Endothelial cell of umbilical vein (primary cell): ENCODE results near the gene CNTNAP1. TPM values are rescaled to one million over a fixed set of nuclear protein-coding genes. Genes with fewer than 3 reads are reported as not detected.
A peak's percentile ranks its signal among the peaks of the same experiment; 100 is the strongest.

Experiments
- BruUV-seq: library from RNA; stranded (reverse); fragments of 400-500 nt; replicated peaks from 2 replicates; lab custom pipeline; 2021; lab: Mats Ljungman, UMichigan
- CTCF ChIA-PET: fragments of 300-600, 350-600 bp; sonication (Branson Sonifier 250); formaldehyde crosslinking; loops from one replicate; lab custom pipeline; 2021; ENCODE audit warnings: antibody characterized with exemption, inconsistent platforms; lab: Charles Lee
- POLR2A ChIA-PET: fragments of 300-600, 350-600 bp; sonication (Branson Sonifier 250); formaldehyde crosslinking; loops from one replicate; lab custom pipeline; 2021; ENCODE audit warnings: antibody characterized with exemption, inconsistent platforms; lab: Charles Lee
- DNase-seq: peaks from one replicate; pipeline ENCODE4 v3.0.0-alpha.2; 2011; ENCODE audit warnings: low read depth, low spot score
- FAIRE-seq: peaks from 2 replicates; lab custom pipeline; 2011; peaks lifted over from hg19 to GRCh38; lab: Jason Lieb, UNC
- H2AFZ ChIP-seq: 2 replicates; pipeline ENCODE4 v1.6.0; 2012; ENCODE audit warnings: low read depth, low read length, control low read depth, inconsistent platforms
- H3K27ac ChIP-seq: 2 replicates; pipeline ENCODE4 v1.5.1; 2011; ENCODE audit warnings: low read depth, mild to moderate bottlenecking, control low read depth, low read length, moderate library complexity; ENCODE audit not compliant: insufficient read depth
- H3K27me3 ChIP-seq, 2 experiments: 2 replicates each; pipeline versions ENCODE4 v1.6.0 to v1.6.1; 2011; ENCODE audit warnings: low read length in 2 of 2, mixed read lengths in 1 of 2; ENCODE audit not compliant: control insufficient read depth in 2 of 2, insufficient read depth in 2 of 2
- H3K36me3 ChIP-seq, 2 experiments: 2 replicates in 1 of 2; 3 replicates in 1 of 2; pipeline ENCODE4 v1.5.1; 2011; ENCODE audit warnings: low read length in 2 of 2, mild to moderate bottlenecking in 1 of 2, moderate library complexity in 1 of 2; ENCODE audit not compliant: control insufficient read depth in 2 of 2, insufficient read depth in 2 of 2; ENCODE audit errors: extremely low read depth in 1 of 2
- H3K4me1 ChIP-seq: 3 replicates; pipeline ENCODE4 v1.5.1; 2011; ENCODE audit warnings: mild to moderate bottlenecking, low read length; ENCODE audit not compliant: control insufficient read depth, insufficient read depth; ENCODE audit errors: extremely low read depth
- H3K4me2 ChIP-seq: 2 replicates; pipeline ENCODE4 v1.6.1; 2011; ENCODE audit warnings: low read length, control low read depth, mixed read lengths; ENCODE audit not compliant: insufficient read depth
- H3K4me3 ChIP-seq, 3 experiments: fragments of 200-600 bp in 1 of 3; sonication (generic), shearing (Covaris generic) in 1 of 3; replicated peaks in 1 of 3; 2 replicates each; pipeline ENCODE4 v1.5.1; 2011 to 2016; ENCODE audit warnings: control low read depth in 3 of 3, low read length in 3 of 3, mild to moderate bottlenecking in 2 of 3, inconsistent platforms in 1 of 3, low read depth in 1 of 3, moderate library complexity in 1 of 3; ENCODE audit not compliant: insufficient read depth in 1 of 3
- H3K79me2 ChIP-seq: 2 replicates; pipeline ENCODE4 v1.6.0; 2012; ENCODE audit warnings: low read length, inconsistent platforms; ENCODE audit not compliant: control insufficient read depth, insufficient read depth
- H3K9ac ChIP-seq: replicated peaks from 2 replicates; pipeline ENCODE3; 2011; ENCODE audit warnings: low read length, control low read depth; ENCODE audit not compliant: insufficient read depth; ENCODE audit errors: extremely low read depth
- H3K9me1 ChIP-seq: replicated peaks from 3 replicates; pipeline ENCODE4 v1.6.0; 2011; ENCODE audit warnings: mild to moderate bottlenecking, low read length; ENCODE audit not compliant: control insufficient read depth, insufficient read depth; ENCODE audit errors: extremely low read depth
- H3K9me3 ChIP-seq: replicated peaks from 2 replicates; pipeline ENCODE4 v1.5.1; 2012; ENCODE audit warnings: low read length, inconsistent platforms; ENCODE audit not compliant: control insufficient read depth, insufficient read depth
- H4K20me1 ChIP-seq: replicated peaks from 2 replicates; pipeline ENCODE3; 2011; ENCODE audit warnings: mild to moderate bottlenecking, low read length; ENCODE audit not compliant: control insufficient read depth, insufficient read depth; ENCODE audit errors: extremely low read depth
- FOS ChIP-seq: IDR thresholded peaks from 2 replicates; pipeline ENCODE4 v1.6.1; 2011; ENCODE audit warnings: mild to moderate bottlenecking, low read length, moderate library complexity, borderline replicate concordance; ENCODE audit not compliant: insufficient read depth
- JUN ChIP-seq: IDR thresholded peaks from 2 replicates; pipeline ENCODE4 v1.6.1; 2011; ENCODE audit warnings: borderline replicate concordance, low read depth; ENCODE audit not compliant: insufficient read length, insufficient read depth
- MAX ChIP-seq: IDR thresholded peaks from 2 replicates; pipeline ENCODE4 v1.6.1; 2011; ENCODE audit not compliant: insufficient read depth, insufficient read length
- POLR2A ChIP-seq: IDR thresholded peaks from 2 replicates; pipeline ENCODE4 v1.6.1; 2012; ENCODE audit warnings: low read depth, mild to moderate bottlenecking, control low read depth, low read length
- POLR2AphosphoS5 ChIP-seq: IDR thresholded peaks from 2 replicates; pipeline ENCODE4 v1.6.1; 2012; ENCODE audit warnings: low read depth, mild to moderate bottlenecking, control low read depth, low read length, moderate library complexity; ENCODE audit not compliant: insufficient read depth
- dilution Hi-C: fragments of 300-500 bp; cut with MboI; formaldehyde crosslinking; loops from one replicate; pipeline ENCODE4 v1.15.0; 2019; ENCODE audit warnings: low sequenced_read_pairs; ENCODE audit not compliant: extremely low pct_ligation_motif_present
- intact Hi-C: fragments of 100-400 bp; cut with micrococcal nuclease; formaldehyde crosslinking; loops from one replicate; pipeline ENCODE4 v1.10.0; 2022
- polyA plus RNA-seq, 4 experiments: library from polyadenylated mRNA; depleted of rRNA in 3 of 4; stranded (reverse) in 3 of 4; unstranded in 1 of 4; fragments of >200 nt; gene quantifications; 2 replicates each; pipeline versions ENCODE4 v1.2.1 to v1.2.3, GENCODE V29; 2011 to 2012; ENCODE audit warnings: missing spikeins in 1 of 4
- total RNA-seq: library from RNA; stranded (reverse); gene quantifications from 2 replicates; pipeline ENCODE4 v1.2.3, GENCODE V29; 2021
- TF ChIP-seq, protein P1 (sequence below), 2 donors: IDR thresholded peaks; 1 replicate in 1 of 2; 2 replicates in 1 of 2; pipeline ENCODE4 v1.5.1; 2011; ENCODE audit warnings: low read length in 2 of 2, mild to moderate bottlenecking in 2 of 2, moderate library complexity in 2 of 2, control low read depth in 1 of 2, inconsistent platforms in 1 of 2, low read depth in 1 of 2; ENCODE audit not compliant: insufficient read depth in 1 of 2; ENCODE audit errors: extremely low read depth in 1 of 2

Gene CNTNAP1
- total and polyA plus RNA-seq, 2 donors (not counting 3 experiments of a cell fraction or from before 2014, with no cell fraction given) = 26.3 to 44.8 TPM

DNA sequence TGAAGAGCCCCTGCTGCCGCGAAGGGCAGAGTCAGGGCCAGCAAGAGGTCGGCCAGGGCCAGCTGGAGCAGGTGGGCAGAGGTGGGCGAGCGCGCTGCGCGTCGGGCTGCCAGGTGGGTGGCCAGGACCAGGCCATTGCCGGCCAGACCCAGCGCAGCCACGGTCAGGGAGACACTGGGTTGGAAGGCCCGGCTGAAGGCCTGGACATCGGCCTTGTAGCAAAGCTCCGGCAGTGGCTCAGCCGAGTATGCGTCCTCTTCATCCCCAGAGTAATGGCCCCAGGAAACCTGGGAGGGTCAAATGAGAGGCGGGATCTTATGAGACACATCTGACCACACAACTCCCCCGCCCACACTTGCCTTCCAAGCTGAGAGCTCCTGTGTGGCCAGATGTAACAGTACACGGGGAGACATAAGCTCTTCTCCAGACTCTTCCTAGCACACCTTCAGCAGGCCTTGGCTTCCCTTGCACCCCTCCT is 2.0 kb upstream of the CNTNAP1 start:
- Histone ChIP-seq H3K9me1 (no peaks in the 10 kb centered on the region), H3K9ac (no peak overlapping the region), H3K4me3 (no peak overlapping the region), H3K9me3 (no peaks in the 10 kb centered on the region), H3K27ac (no peak overlapping the region), H3K4me2 (no peak overlapping the region), H3K36me3 (no peaks in the 10 kb centered on the region), H2AFZ (peak overlapping the region; percentile 95), H3K27me3 (peaks cover 0 to 9% of the 10 kb centered on the region in 2 experiments), H3K79me2 (no peaks in the 10 kb centered on the region), H4K20me1 (no peaks in the 10 kb centered on the region), H3K4me1 (peaks cover 46% of the 10 kb centered on the region)
- POLR2A ChIA-PET = no interaction called here
- no peak for TF ChIP-seq POLR2A
- no peak for TF ChIP-seq MAX
- TF ChIP-seq, protein P1, sequence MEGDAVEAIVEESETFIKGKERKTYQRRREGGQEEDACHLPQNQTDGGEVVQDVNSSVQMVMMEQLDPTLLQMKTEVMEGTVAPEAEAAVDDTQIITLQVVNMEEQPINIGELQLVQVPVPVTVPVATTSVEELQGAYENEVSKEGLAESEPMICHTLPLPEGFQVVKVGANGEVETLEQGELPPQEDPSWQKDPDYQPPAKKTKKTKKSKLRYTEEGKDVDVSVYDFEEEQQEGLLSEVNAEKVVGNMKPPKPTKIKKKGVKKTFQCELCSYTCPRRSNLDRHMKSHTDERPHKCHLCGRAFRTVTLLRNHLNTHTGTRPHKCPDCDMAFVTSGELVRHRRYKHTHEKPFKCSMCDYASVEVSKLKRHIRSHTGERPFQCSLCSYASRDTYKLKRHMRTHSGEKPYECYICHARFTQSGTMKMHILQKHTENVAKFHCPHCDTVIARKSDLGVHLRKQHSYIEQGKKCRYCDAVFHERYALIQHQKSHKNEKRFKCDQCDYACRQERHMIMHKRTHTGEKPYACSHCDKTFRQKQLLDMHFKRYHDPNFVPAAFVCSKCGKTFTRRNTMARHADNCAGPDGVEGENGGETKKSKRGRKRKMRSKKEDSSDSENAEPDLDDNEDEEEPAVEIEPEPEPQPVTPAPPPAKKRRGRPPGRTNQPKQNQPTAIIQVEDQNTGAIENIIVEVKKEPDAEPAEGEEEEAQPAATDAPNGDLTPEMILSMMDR (IDR thresholded peaks at IDR 0.05; ENCODE audit: extremely low read depth in 1 of 2, insufficient read depth in 1 of 2, low read depth in 1 of 2, low read length in 2 of 2) = no peak
- TF ChIP-seq POLR2AphosphoS5 = no peak
- no peak for TF ChIP-seq JUN
- no peak for TF ChIP-seq FOS
- DNase-seq (no peak), FAIRE-seq (no peak)
- dilution Hi-C loops (no loop called here), intact Hi-C loops (no loop called here)
- no TSS peak for BruUV-seq
- CTCF ChIA-PET = interaction anchor here (1.0 to 8.3 kb wide), 10 partner anchors 13 to 100 kb away, joined by 3 to 235 read pairs (median 7); partner anchors contain the start of genes PSMC3IP, RETREG3, TUBG1 and TUBG2
